ENCODE data around the gene ABCA10.
"Not testable (repeated sequence)": the region's sequence is repeated elsewhere in the genome, so short reads cannot be mapped to it uniquely, and the experiment has no call there.

Gene ABCA10

GRCh38 chr17:69228576-69228975 is at the start of gene ABCA10:
Gene ABCA10 (minus strand): TSS chr17:69228824. CDS start chr17:69225358, 3,466 bp downstream.
- DNase-seq (ENCODE audit: insufficient read length, low spot score) (no peak), FAIRE-seq (no peak)
- no peak for TF ChIP-seq CTCF (IDR thresholded peaks at IDR 0.05; ENCODE audit: insufficient read depth, missing control alignments)

GRCh38 chr17:69276279-69276678 is 47.7 kb upstream of the ABCA10 start:
- not testable (repeated sequence) for FAIRE-seq; DNase-seq (ENCODE audit: insufficient read length, low spot score)

GRCh38 chr17:69275751-69276150 is 47.1 kb upstream of the ABCA10 start:
- no peak for DNase-seq (ENCODE audit: insufficient read length, low spot score)
- no peak for TF ChIP-seq CTCF (IDR thresholded peaks at IDR 0.05; ENCODE audit: insufficient read depth, missing control alignments)

GRCh38 chr17:69271023-69271422 is 42.4 kb upstream of the ABCA10 start:
- FAIRE-seq (no peak), DNase-seq (ENCODE audit: insufficient read length, low spot score) (no peak)
- no peak for TF ChIP-seq CTCF (IDR thresholded peaks at IDR 0.05; ENCODE audit: insufficient read depth, missing control alignments)

More at GRCh38 chr17:69275751-69276150, 47.1 kb upstream of the ABCA10 start:
- FAIRE-seq: no peak

- TF ChIP-seq CTCF (IDR thresholded peaks at IDR 0.05; ENCODE audit: insufficient read depth, missing control alignments): no peak
- FAIRE-seq (no peak), DNase-seq (ENCODE audit: insufficient read length, low spot score) (no peak)
These were observed 40.7 kb upstream of the ABCA10 start for GRCh38 chr17:69269131-69269998.

- no peak for DNase-seq (ENCODE audit: insufficient read length, low spot score)
- TF ChIP-seq CTCF (IDR thresholded peaks at IDR 0.05; ENCODE audit: insufficient read depth, missing control alignments): no peak
- no peak for FAIRE-seq
These were observed 40.0 kb upstream of the ABCA10 start for GRCh38 chr17:69268543-69269014.

- no peak for TF ChIP-seq CTCF (IDR thresholded peaks at IDR 0.05; ENCODE audit: insufficient read depth, missing control alignments)
- DNase-seq (ENCODE audit: insufficient read length, low spot score): no peak
- FAIRE-seq: no peak
These were observed 38.6 kb upstream of the ABCA10 start for GRCh38 chr17:69267219-69267618.
